ENCODE data around the gene HEATR1.

Gene HEATR1

DNA sequence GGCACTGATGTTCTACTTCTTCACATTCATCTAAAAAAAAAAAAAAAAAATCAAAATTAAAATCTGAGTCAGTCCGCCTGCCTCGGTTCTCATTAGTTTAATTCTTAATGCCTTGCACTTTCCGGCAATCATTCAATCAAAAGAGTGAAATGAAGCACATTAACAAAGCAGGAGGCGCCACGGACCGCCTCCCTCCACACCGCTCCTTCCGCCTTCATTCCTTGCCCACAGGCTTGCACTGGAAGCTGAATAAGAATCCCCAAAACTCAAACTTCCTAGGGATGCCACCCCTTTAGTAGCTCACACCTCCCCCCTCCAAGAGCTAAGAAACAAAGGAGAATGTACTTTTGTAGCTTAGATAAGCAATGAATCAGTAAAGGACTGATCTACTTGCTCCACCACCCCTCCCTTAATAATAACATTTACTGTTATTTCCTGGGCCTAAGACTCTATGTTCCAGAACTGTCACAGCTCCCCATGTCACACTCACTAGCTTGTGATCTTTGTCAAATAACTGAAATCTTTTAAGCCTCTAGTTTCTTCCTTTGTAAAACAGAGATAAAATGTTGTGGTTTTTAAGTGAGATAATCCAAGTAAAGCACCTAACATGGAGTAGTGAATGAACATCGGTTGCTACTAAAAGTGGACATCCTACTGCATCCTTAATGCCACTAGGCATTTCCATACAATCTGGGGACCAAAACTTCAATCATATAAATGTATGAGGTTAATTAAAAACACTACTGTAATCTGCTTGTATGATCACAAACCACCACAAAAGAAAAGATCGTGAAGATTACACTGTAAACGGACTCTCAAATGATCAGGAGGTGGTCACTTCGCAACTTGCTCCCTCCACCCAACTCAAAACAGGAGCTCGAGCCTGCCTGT is 53.1 kb downstream of the HEATR1 start:
- Histone ChIP-seq H4K20me1 (ENCODE audit: control insufficient read depth, insufficient read depth, low read depth, low read length) (no peaks in the 10 kb centered on the region), H3K4me2 (ENCODE audit: low read length) (no peak overlapping the region), H3K4me3 (ENCODE audit: low read length) (no peak overlapping the region), H3K79me2 (ENCODE audit: control insufficient read depth, low read length) (no peaks in the 10 kb centered on the region), H3K9me3 (ENCODE audit: control insufficient read depth, insufficient read depth, low read length) (no peaks in the 10 kb centered on the region), H3K4me1 (ENCODE audit: control insufficient read depth, low read length) (peaks cover 3% of the 10 kb centered on the region; the same call in 1 of the 2 replicates), H3K36me3 (ENCODE audit: control insufficient read depth, low read length) (peaks cover 95% of the 10 kb centered on the region), H3K27me3 (ENCODE audit: control insufficient read depth, low read length) (no peaks in the 10 kb centered on the region), H3K9me2 (replicated peaks; ENCODE audit: control insufficient read depth, low read length) (no peaks in the 10 kb centered on the region), H3K27ac (ENCODE audit: low read depth, low read length) (no peak overlapping the region), H3F3A (ENCODE audit: control insufficient read depth, insufficient read depth) (no peaks in the 10 kb centered on the region)
- TF ChIP-seq EZH2phosphoT487 (IDR thresholded peaks at IDR 0.05; ENCODE audit: borderline replicate concordance, low read length), result no peak
- TF ChIP-seq, protein P1, sequence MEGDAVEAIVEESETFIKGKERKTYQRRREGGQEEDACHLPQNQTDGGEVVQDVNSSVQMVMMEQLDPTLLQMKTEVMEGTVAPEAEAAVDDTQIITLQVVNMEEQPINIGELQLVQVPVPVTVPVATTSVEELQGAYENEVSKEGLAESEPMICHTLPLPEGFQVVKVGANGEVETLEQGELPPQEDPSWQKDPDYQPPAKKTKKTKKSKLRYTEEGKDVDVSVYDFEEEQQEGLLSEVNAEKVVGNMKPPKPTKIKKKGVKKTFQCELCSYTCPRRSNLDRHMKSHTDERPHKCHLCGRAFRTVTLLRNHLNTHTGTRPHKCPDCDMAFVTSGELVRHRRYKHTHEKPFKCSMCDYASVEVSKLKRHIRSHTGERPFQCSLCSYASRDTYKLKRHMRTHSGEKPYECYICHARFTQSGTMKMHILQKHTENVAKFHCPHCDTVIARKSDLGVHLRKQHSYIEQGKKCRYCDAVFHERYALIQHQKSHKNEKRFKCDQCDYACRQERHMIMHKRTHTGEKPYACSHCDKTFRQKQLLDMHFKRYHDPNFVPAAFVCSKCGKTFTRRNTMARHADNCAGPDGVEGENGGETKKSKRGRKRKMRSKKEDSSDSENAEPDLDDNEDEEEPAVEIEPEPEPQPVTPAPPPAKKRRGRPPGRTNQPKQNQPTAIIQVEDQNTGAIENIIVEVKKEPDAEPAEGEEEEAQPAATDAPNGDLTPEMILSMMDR (IDR thresholded peaks at IDR 0.05; ENCODE audit: low read depth, low read length, poor library complexity, severe bottlenecking), result no peak

DNA sequence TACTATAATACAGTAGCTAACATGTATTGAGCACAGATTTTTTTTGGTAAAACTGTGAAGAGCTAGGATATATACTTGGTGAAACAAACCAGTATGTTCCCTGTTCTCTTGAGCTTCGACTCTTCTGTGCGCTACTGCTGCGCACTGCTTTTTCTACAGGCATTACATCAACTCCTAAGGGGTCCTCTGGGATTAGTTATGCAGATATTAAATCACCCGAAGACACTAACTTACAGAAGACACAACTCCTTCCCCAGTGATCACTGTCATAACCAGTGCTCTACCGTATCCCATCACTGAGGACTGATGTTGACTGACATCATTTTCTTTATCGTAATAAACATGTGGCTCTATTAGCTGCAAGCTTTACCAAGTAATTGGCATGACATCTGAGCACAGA is 55.9 kb downstream of the HEATR1 start:
- no peak overlapping the region for H3K27ac ChIP-seq (ENCODE audit: low read depth, low read length)
- H3F3A ChIP-seq (ENCODE audit: control insufficient read depth, insufficient read depth), result no peaks in the 10 kb centered on the region
- H4K20me1 ChIP-seq (ENCODE audit: control insufficient read depth, insufficient read depth, low read depth, low read length), result no peaks in the 10 kb centered on the region
- H3K27me3 ChIP-seq (ENCODE audit: control insufficient read depth, low read length), result no peaks in the 10 kb centered on the region
- H3K9me2 ChIP-seq (replicated peaks; ENCODE audit: control insufficient read depth, low read length), result no peaks in the 10 kb centered on the region
- H3K36me3 ChIP-seq (ENCODE audit: control insufficient read depth, low read length), result peaks cover 93% of the 10 kb centered on the region
- H3K4me2 ChIP-seq (ENCODE audit: low read length), result no peak overlapping the region
- H3K9me3 ChIP-seq (ENCODE audit: control insufficient read depth, insufficient read depth, low read length), result no peaks in the 10 kb centered on the region
- no peaks in the 10 kb centered on the region for H3K79me2 ChIP-seq (ENCODE audit: control insufficient read depth, low read length)
- TF ChIP-seq, protein P1 (IDR thresholded peaks at IDR 0.05; ENCODE audit: low read depth, low read length, poor library complexity, severe bottlenecking), result no peak
- TF ChIP-seq EZH2phosphoT487 (IDR thresholded peaks at IDR 0.05; ENCODE audit: borderline replicate concordance, low read length), result no peak
- H3K4me3 ChIP-seq (ENCODE audit: low read length), result no peak overlapping the region
- peaks cover 5% of the 10 kb centered on the region; the same call in 1 of the 2 replicates for H3K4me1 ChIP-seq (ENCODE audit: control insufficient read depth, low read length)

DNA sequence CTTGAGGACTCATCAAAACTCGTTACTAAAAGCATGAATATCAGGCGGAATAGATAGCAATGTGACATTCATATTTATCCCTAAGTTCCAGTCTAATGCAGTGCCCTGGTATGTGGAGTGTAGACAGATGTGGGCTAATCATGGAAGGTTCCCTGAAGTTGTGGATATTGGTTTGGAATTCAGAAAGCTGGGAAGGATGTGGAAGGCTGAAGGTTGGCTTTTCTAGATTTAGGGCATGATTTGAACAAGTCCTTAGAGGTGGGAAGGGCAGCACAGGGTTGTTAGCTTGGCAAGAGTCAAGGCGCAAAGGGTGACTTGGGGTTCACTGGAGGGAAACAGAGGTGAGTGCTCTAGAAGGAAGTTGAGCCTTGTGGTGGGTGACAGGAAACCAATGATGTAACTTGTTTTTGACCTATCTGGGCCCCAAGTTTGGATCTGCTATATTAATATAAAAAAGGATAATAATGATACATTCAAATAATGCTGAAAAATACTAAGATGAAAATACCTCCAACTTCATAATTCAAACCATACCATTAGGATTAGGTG is 58.6 kb downstream of the HEATR1 start:
- H3K4me2 ChIP-seq (ENCODE audit: low read length), result no peak overlapping the region
- H3F3A ChIP-seq (ENCODE audit: control insufficient read depth, insufficient read depth), result no peaks in the 10 kb centered on the region
- H3K4me1 ChIP-seq (ENCODE audit: control insufficient read depth, low read length), result peaks cover 5% of the 10 kb centered on the region; the same call in 1 of the 2 replicates
- H3K9me3 ChIP-seq (ENCODE audit: control insufficient read depth, insufficient read depth, low read length), result no peaks in the 10 kb centered on the region
- no peaks in the 10 kb centered on the region for H3K27me3 ChIP-seq (ENCODE audit: control insufficient read depth, low read length)
- no peak overlapping the region for H3K4me3 ChIP-seq (ENCODE audit: low read length)
- H3K79me2 ChIP-seq (ENCODE audit: control insufficient read depth, low read length), result no peaks in the 10 kb centered on the region
- no peaks in the 10 kb centered on the region for H4K20me1 ChIP-seq (ENCODE audit: control insufficient read depth, insufficient read depth, low read depth, low read length)
- TF ChIP-seq, protein P1 (IDR thresholded peaks at IDR 0.05; ENCODE audit: low read depth, low read length, poor library complexity, severe bottlenecking), result no peak
- no peak for TF ChIP-seq EZH2phosphoT487 (IDR thresholded peaks at IDR 0.05; ENCODE audit: borderline replicate concordance, low read length)
- peaks cover 87% of the 10 kb centered on the region for H3K36me3 ChIP-seq (ENCODE audit: control insufficient read depth, low read length)
- H3K27ac ChIP-seq (ENCODE audit: low read depth, low read length), result no peak overlapping the region
- no peaks in the 10 kb centered on the region for H3K9me2 ChIP-seq (replicated peaks; ENCODE audit: control insufficient read depth, low read length)
